ENCODE data around the gene RNF123. TPM values are rescaled to one million over a fixed set of nuclear protein-coding genes. Genes with fewer than 3 reads are reported as not detected.

The RNF123 gene
- total and polyA plus RNA-seq, 2 donors (not counting 3 experiments of a cell fraction or from before 2014, with no cell fraction given), result 43.4 to 59.3 TPM

GRCh38 chr3:49663831-49664230, 25.5 kb upstream of the RNF123 start:
- FAIRE-seq, result no peak

More at GRCh38 chr3:49663831-49664230, 25.5 kb upstream of the RNF123 start:
- POLR2A ChIA-PET, result no interaction called here
- no TSS peak for BruUV-seq (replicated peaks)
- H3K4me2 ChIP-seq (ENCODE audit: insufficient read depth, low read length), result no peak overlapping the region
- no peak overlapping the region for H2AFZ ChIP-seq (ENCODE audit: low read depth, low read length)
- no peak overlapping the region for H3K9ac ChIP-seq (replicated peaks; ENCODE audit: extremely low read depth, insufficient read depth, low read length)
- H3K36me3 ChIP-seq (ENCODE audit: control insufficient read depth in 2 of 2, extremely low read depth in 1 of 2, insufficient read depth in 2 of 2, low read length in 2 of 2), result no peaks in the 10 kb centered on the region
- H3K27ac ChIP-seq (ENCODE audit: insufficient read depth, low read depth, low read length), result no peak overlapping the region
- no peaks in the 10 kb centered on the region for H3K9me3 ChIP-seq (replicated peaks; ENCODE audit: control insufficient read depth, insufficient read depth, low read length)
- no peak for DNase-seq (ENCODE audit: low read depth, low spot score)
- TF ChIP-seq EZH2 (IDR thresholded peaks at IDR 0.05; ENCODE audit: borderline replicate concordance, low read depth, low read length, severe bottlenecking) (no peak), CTCF (IDR thresholded peaks at IDR 0.05; ENCODE audit: extremely low read depth in 1 of 2, insufficient read depth in 1 of 2, low read depth in 1 of 2, low read length in 2 of 2) (no peak), MYC (IDR thresholded peaks at IDR 0.05; ENCODE audit: low read depth, low read length) (no peak), POLR2AphosphoS5 (IDR thresholded peaks at IDR 0.05; ENCODE audit: insufficient read depth, low read depth, low read length) (no peak), JUN (IDR thresholded peaks at IDR 0.05; ENCODE audit: borderline replicate concordance, insufficient read depth, insufficient read length, low read depth) (no peak), FOS (IDR thresholded peaks at IDR 0.05; ENCODE audit: borderline replicate concordance, insufficient read depth, low read length) (no peak), MAX (IDR thresholded peaks at IDR 0.05; ENCODE audit: insufficient read depth, insufficient read length) (no peak), GATA2 (IDR thresholded peaks at IDR 0.05; ENCODE audit: insufficient read depth, insufficient read length, low read depth, low read length) (no peak), POLR2A (IDR thresholded peaks at IDR 0.05; ENCODE audit: low read depth, low read length) (no peak)
- no peaks in the 10 kb centered on the region for H4K20me1 ChIP-seq (replicated peaks; ENCODE audit: control insufficient read depth, extremely low read depth, insufficient read depth, low read length)
- H3K79me2 ChIP-seq (ENCODE audit: control insufficient read depth, insufficient read depth, low read length), result no peaks in the 10 kb centered on the region
- intact Hi-C loops (cut with micrococcal nuclease) (no loop called here), dilution Hi-C loops (cut with MboI; ENCODE audit: extremely low pct_ligation_motif_present, low sequenced_read_pairs) (no loop called here)
- H3K9me1 ChIP-seq (replicated peaks; ENCODE audit: control insufficient read depth, extremely low read depth, insufficient read depth, low read length), result no peaks in the 10 kb centered on the region
- no peaks in the 10 kb centered on the region for H3K4me1 ChIP-seq (ENCODE audit: control insufficient read depth, extremely low read depth, insufficient read depth, low read length)
- H3K4me3 ChIP-seq (replicated peaks in 1 of 3; ENCODE audit: insufficient read depth in 1 of 3, low read depth in 1 of 3, low read length in 3 of 3), result no peak overlapping the region
- CTCF ChIA-PET, result interaction anchor here (5.3 kb wide), 1 partner anchor 124 kb away, joined by 34 read pairs; no protein-coding TSS in a partner anchor
- H3K27me3 ChIP-seq (ENCODE audit: control insufficient read depth in 2 of 2, insufficient read depth in 2 of 2, low read length in 2 of 2), result peaks cover 0 to 2% of the 10 kb centered on the region in 2 experiments
